GM18909 (cell line): ENCODE measurements around the gene FOXE1.

ENCODE experiments used
- ATAC-seq: cut with Tn5 transposase; IDR thresholded peaks from one replicate; pipeline ENCODE4 v1.9.1; 2021; ENCODE audit warnings: mild to moderate bottlenecking; ENCODE audit not compliant: unreplicated experiment, poor library complexity

Gene FOXE1

GRCh38 chr9:97853056-97853843 is at the start of gene FOXE1:
Gene FOXE1, plus strand, starts transcription at chr9:97853226. Its CDS starts 689 bp downstream, at chr9:97853915.
- no peak for ATAC-seq

- no peak for ATAC-seq
Observed at GRCh38 chr9:97804059-97804365, 49.0 kb upstream of the FOXE1 start.

GRCh38 chr9:97806721-97807120 is 46.3 kb upstream of the FOXE1 start:
- ATAC-seq, result no peak

- no peak for ATAC-seq
Observed at GRCh38 chr9:97807681-97808080, 45.3 kb upstream of the FOXE1 start.

DNA sequence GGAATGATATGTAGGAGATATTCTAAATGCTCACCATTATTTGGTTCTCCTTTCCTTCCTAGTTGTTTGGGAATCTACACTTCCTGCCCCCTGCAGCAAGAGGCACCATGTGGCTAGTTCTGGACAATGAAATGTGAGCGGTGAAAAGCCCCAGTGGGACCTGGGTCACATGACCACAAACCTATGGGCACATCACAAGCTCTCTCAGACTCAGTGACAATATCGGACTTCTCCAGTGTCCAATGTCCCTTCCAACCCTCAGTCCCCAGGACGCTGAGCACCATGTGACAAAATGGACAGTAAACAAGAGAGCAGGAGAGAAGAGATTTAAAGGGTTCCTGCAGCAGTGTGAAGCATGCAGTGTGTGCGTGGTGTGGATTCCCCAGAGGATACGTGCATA is 44.6 kb upstream of the FOXE1 start:
- ATAC-seq, result no peak

DNA sequence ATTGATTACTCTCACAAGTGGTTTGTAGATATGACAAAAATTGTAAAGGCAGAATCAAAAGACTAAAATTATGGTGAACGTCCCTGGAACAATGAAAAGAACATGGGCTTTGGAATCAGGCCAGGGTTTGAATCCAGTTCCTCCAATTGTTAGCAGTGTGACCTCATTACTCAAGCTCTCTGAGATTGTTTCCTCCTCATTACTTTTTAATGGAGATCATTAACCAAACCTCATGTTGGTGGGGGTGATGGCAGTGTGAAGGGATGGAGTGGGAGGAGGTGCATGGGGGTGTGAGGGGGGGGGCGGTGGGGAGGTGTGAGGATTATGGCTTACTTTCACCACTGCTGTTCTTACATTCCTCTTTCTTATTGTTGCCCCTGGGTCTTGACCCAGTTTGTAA is 44.1 kb upstream of the FOXE1 start:
- no peak for ATAC-seq

DNA sequence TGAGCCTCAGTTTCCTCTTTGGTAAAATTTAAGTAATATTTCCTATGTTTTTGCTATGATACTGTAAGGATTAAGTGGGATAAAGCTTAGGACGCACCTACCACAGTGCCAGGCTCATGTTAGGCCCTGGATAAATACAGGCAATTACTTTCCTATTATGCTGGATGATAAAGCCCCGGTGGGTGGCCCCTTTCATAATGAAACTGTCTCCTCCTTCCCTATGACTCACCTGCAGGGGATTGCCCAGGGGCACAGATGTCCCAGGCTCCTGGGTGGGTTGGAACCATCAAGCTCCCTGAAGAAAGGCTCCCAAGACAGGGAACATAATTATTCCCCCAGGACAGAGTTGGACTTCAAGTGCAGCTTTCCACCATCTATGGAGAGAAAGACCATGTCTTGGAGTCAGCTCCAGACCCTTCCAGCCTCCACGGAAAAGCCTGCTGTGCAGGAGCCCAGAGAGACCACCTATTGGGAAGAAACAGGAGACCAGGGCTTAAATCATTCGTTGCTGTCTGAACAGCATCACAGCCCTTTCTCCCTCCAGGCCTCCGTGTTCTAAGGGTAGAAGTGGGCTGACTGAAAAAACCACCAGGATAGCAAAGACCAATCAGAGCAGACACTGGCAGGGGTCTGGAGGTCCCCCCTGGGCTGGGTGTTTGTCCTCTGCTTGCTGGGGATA is 43.2 kb upstream of the FOXE1 start:
- no peak for ATAC-seq

DNA sequence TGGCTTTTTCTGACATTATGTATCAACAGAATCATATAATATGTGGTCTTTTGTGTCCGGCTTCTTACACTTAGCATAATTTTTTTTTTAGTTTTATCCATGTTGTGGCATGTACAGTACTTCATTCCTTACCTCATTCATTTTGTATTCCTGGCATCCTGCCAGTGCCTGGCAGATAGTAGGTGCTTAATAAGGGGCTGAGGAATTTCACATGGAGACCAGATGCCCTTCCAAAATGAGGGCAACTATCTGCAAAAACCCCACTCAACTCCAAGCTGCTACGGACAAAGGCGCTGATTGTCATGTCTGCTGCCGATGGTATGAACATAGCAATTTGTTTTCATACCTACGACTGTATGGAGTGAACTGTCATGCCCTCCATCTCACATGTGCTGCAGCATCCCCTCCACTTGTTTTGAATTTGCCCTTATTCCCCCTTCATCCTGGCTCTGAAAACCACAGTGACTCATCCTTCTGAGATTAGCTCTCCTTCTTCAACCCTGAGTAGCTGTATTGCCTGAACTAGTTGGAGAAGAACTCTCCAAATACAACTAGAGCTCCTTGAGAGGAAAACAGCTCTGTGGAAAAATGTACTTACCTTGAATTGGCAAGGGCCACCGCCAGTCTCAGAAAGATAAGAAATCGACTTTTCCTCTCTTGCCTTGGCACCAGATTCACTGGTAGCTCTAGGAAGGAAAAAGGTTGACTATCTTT is 41.3 kb upstream of the FOXE1 start:
- ATAC-seq, result no peak

DNA sequence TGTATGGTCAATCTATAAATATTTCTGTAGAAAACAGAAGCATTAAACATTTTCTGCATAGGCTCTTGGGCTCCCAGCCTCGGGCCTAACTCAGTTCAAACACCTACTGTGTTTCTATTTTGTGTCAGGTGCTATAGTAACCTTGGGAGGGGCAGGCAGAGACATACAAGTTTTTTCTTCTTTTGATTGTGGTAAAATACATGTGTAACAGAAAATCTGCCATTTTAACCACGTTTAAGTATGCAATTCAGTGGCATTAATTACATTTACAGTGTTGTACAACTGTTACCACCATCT is 40.8 kb upstream of the FOXE1 start:
- ATAC-seq, result no peak

- ATAC-seq, result no peak
Observed at GRCh38 chr9:97813072-97813471, 40.0 kb upstream of the FOXE1 start.

GRCh38 chr9:97819735-97820134 is 33.3 kb upstream of the FOXE1 start:
- ATAC-seq, result no peak

- no peak for ATAC-seq
Observed at GRCh38 chr9:97820373-97820772, 32.7 kb upstream of the FOXE1 start.

GRCh38 chr9:97830884-97831829 is 21.9 kb upstream of the FOXE1 start:
- no peak for ATAC-seq

GRCh38 chr9:97831843-97832636 is 21.0 kb upstream of the FOXE1 start:
- no peak for ATAC-seq

DNA sequence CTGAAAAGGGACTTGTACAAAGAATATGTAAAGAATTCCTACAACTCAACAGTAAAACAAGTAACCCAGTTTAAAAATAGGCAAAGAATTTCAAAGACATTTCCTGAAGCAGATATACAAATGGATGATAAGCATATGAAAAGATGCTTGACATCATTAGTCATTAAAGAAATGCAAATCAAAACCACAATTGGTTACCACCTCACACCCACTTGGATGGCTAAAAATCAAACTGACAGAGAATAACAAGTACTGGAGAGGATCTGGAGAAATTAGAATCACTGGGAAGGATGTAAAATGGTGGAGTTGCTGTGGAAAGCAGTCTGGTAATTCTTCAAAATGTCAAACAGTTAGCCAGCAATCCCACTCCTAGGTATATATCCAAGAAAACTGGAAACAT is 12.5 kb upstream of the FOXE1 start:
- no peak for ATAC-seq

DNA sequence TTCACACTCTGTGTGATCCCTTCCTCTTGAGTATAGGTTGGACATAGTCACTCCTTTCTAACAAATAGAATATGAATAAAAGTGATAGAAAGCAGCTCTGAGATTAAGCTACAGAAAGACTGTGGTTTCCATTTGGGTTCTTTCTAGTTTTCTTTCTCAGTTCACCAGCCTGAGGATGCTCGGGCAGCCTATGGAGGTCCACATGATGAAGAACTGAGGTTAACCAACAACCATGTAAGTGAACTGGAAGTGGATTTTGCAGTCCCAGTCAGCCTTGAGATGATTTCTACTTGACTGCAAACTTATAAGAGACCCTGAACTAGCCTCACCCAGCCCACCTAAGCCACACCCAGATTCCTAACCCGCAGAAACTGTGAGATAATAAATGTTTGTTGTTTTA is 10.1 kb upstream of the FOXE1 start:
- ATAC-seq, result no peak

- ATAC-seq, result no peak
Observed at GRCh38 chr9:97845130-97845529, 7.9 kb upstream of the FOXE1 start.

- no peak for ATAC-seq
Observed at GRCh38 chr9:97845763-97846162, 7.3 kb upstream of the FOXE1 start.

DNA sequence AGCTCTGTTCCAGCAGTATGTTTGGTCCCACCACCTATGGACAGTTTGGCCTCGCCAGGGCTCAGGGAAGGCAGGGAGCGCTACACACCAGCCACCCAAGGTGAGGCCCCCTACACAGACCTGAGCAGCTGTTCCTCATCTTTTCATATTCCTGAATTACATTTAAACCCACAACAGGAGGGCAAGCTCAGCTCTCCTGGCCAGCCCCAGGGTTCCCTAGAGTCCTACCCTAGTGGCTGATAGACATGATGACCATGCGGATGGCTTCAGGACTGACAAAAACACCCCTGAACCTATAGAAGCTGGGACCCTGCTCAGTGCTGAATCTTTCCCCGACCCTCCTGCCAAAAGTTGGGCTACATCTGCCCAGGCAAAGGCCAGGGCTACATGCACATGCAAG is 6.7 kb upstream of the FOXE1 start:
- no peak for ATAC-seq
